Stimulated activated CD4-positive, alpha-beta T cell treated with anti-CD3 and anti-CD28 coated beads, Interleukin-4, amount 100 ng/mL, for 4 hours (primary cell): ENCODE measurements around the gene GEMIN8.

Experiments
- DNase-seq, 2 experiments: peaks; one replicate each; pipeline ENCODE4 v3.0.0-alpha.2; 2020

Gene GEMIN8, protein sequence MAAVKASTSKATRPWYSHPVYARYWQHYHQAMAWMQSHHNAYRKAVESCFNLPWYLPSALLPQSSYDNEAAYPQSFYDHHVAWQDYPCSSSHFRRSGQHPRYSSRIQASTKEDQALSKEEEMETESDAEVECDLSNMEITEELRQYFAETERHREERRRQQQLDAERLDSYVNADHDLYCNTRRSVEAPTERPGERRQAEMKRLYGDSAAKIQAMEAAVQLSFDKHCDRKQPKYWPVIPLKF

DNA sequence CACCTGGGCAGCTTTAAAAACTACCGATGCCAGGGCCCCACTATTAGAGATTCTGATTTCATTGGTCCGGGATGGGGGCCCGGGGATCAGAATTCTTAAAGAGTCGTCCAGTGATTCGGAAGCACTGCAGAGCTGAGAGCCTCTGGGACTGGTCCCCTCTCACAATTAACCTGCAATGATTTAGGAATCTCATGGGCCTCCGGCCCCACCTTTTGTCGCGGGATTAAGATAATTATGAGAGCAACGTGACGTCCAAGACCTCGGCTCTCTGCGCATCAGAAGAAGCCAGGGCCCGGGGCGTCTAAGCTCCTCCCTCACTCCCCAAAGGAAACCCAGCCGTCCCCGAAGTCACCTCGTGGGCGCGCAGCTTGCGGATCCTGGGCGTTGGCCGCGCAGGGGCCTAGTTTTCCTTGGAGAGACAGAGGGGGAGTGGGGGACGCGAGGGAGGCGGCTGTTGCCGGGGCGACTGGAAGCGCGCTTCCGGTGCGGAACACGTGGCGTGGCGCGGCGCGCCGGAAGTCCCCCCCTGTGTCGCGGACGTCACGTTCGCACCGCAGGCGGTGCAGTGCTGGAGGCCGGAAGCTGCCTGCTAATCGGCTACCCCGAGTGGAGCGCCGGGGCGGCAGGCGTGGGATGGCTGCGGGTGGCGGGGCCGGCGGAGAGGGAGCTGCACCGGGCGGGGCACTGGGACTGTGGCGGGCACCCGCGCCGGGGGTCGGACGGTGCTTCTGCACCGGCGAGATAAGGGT is at the start of gene GEMIN8:
TSS of gene GEMIN8 (minus strand) at position 468 of the 749 bp plus-strand sequence. CDS start 8,414 bp downstream, outside the sequence.
- peak; percentile 75 to 86 for DNase-seq

DNA sequence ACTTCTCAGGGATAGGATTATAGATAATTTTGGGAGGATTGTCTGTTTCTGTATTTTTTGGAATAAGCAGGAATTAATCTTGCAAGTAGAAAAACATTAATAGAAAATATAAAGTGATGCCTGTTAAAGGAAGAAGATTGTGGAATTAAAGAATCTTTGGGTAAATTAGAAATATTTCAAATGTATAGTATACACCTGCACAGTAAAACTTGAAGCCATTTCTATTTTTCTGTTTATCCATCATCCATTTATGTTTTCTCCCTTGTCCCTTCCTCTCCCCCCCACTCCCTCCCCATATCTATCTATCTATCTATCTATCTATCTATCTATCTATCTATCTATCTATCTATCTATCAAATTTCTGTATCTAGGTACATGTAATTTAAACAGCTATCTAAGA is 46.9 kb upstream of the GEMIN8 start:
- DNase-seq = no peak

DNA sequence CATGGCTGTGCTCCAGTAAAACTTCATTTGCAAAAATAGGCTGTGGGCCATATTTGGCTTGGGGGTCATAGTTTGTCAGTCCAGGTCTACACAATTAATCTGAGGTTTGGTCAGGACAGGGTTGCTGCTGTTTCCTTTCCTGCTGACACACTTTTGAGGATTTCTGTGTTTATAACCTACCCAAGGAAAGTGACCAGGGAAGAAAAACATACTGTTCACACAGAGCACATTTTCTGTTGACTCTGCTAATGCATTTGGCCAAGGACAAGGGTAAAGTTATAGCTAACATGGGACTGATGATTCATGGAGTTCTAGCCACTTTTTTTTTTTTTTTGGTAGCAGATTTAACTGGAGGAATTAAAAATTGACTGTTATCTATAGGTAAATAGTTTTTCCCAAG is 43.9 kb upstream of the GEMIN8 start:
- DNase-seq = no peak

DNA sequence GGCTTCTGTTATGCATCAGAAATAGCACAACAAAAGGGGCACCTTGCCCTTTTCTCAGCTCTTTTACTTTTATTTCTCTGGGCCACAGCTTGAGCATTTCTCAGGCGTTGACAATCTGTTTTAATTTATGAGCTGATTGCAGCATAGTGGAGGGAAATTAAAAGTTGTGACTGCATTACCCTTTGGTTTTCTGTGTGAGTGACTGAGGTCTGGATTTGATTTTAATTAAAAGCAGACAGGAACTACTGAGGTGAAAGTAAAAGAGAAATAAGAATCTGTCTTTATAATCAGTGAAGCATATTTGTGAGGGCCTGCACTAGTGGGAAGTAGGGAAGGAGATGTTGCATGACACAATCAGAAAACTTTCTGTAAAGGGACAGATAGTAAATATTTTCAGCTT is 43.4 kb upstream of the GEMIN8 start:
- DNase-seq = no peak

DNA sequence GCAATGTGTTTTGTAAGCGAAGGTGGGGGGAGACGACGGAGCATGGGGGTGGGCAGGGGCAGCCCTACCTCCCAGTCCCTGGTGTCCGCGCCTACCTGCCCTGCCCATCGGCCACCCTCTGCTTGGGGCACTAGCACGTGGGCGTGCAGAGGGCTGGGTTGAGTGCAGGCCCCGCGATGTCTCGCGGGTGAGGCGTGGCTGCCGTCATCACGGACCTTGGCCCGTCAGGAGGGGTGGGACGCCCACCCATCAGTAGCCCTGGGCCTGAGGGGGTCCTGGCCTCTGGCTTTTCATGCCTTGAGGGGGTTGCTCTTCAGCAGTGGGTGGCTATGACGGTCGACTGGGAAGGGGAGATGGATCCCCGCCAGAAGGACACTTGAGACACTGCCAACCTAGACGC is 36.1 kb upstream of the GEMIN8 start:
- DNase-seq = no peak

DNA sequence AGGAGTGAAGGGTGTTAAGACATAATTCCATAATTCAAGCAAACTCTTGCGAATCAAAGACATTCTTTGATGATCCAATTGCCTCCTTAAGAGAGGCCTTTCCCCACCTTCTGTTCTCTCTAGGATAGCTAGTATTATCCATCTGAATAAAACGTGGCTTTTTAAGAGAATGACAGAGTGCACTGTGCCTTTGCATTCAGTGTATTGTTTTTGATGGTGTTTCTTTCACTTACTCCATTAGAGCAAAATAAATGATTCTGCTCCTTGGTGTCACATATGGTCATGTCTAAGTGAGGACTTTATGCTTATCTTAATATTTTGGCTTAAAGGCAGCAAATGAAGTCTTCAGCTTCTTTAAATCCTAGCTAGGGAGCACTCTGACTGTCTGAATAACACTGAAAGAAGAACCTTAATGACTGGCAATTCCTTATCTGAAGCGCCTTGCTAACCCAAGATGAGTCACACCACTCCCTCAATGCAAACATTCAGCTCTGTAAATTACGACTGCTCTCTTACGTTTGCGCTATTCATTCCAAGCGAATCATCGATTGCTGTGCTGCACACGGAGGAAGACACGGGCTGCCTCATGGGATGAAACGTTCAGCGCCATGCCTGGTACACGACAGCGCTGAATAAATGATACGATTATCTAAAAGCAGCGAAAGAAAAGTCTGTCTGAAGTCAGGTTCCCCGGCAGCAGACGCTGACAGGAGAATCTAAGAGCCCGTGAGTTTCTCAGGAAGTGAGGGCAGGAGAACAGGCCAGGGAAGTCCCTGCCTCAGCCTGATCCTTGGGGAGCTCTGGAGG is 35.1 kb upstream of the GEMIN8 start:
- DNase-seq = no peak

DNA sequence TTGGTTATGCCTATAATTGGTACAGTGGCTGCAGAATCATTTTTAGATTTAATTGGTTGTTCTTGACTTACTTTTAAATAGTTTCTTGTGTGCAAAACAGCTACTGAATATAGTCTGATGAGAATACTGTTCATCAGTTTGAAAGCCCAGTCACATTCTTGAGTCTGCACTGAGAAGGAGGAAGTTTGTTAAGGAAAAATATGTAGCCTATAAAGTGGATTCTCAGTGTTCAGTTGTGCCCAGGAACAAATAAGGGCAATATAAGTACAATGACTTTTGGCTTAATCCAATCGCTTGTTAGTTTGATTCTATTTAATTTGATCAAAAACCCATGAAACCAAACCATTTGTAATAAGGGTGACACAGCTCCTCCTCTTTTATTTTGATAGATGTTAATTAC is 32.8 kb upstream of the GEMIN8 start:
- no peak for DNase-seq

DNA sequence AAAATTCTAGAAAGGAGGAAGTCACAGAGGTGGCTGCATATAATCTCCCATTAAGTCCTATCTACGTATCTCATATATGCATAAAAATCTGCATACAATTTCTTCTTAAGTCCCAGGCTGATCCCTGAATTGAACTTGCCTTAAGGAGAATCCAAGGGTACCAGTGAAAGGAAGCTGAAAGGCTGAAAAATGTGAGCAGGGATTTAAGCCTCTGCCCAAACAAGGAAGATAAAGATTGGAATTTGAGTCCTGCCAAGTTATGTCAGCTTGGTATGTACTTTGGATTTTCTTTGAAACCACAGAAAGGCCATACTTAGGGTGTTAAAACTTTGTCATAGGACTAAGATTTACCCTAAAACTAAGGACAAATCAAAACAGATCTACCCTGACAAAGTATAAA is 26.5 kb upstream of the GEMIN8 start:
- no peak for DNase-seq

DNA sequence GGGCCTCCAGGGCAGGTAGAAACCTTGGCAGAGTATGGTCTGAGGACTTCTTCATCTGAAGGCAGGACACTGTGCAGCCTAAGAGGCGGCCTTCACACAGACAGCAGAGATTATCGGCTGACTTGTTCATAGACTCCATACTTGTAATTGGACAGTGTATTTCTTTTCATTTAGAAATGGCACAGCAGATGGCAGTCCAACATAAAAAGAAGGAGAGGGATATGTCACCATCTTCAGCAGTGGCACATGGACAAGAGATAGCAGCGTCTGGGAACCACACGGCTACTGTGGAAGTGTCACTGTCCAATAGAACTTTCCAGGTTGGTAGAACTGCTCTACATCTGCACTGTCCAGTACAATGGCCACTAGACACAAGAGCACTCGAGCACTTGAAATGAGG is 21.7 kb upstream of the GEMIN8 start:
- no peak for DNase-seq

DNA sequence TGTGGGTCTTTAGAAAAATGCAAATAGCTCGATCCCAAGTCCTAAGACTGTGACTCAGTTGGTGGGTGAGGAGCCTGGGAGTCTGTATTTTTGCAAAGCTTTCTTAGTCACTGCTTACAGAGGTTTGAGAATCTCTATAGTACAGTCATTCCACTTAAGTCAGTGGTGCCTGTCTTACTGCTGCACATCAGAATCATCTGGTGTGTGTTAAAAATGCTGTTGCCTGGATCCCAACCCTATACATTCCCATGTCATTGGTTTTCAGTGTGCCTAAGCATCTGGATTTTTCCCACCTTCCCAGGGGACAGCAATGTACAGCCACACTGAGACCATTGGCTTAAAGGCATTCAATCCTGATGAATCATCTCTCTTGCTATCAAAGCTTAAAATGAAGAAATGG is 21.0 kb upstream of the GEMIN8 start:
- no peak for DNase-seq

DNA sequence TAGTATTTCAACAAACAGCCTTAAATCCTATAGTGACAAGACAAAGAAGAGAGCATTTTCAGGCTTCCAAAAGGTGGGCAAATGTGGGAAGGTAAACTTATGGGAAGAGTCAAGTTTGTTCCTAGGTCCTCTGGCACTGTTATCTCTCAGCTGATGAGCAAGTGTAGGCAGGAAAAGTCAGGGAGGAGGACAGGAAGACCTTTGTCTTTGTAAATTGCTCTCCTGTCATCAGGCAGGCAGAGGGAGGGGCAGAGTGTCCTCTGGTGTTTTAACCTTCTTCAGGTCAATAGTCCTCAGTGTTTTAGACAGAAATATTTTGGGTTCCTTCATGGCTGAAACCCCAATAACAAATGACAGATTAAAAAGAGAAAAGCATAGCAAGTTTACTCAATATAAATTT is 13.5 kb upstream of the GEMIN8 start:
- DNase-seq = no peak

DNA sequence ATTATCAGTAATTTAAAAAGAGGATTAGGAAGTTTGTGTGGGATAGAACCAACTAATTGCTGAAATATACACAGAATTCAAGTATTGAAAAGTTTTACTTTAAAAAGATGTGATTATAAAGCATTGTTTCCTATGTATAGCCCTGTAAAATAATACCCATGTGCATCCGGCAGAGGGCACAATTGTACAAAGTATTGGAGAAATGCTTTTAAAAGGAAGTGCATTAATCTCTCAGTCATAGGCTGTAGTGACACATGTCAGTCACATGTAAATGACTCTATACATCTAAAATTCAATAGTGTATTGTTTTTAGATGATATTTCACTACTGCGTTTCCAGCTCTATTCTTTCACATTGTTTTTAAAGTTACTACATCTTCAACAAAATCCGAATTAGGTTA is 9.7 kb upstream of the GEMIN8 start:
- peak; percentile 34 to 36 for DNase-seq

DNA sequence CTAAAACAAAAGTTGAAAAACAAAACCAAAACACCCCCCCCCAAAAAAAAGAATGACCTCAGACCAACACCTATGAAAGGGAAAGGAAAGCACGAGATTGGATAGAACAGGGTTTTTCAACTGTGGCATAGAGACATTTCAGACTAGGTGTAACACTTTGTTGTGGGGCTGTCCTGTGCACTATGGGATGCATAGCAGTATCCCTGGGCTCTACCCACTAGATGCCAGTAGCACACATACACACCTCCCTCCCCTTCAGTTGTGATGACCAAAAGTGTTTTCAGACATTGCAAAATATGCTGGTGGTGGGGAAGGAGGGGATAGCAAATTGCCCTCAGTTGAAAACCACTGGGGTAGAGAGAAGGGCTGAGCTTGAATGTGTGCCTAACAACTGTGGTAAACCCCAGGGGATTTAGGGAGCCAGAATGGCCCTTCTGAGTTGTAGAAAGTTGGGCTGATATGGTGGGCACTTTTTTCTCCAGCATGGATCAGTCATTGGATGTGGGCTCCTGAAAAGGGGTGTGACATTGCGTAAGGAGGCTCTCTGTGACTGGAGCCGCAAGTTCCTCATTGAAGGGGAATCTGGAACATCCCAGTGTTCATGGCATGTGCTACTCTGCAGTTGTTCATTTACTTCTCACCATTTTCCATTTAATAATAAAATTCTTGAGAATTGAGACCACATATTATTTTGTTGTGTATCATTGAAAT is 8.8 kb upstream of the GEMIN8 start:
- DNase-seq = no peak

DNA sequence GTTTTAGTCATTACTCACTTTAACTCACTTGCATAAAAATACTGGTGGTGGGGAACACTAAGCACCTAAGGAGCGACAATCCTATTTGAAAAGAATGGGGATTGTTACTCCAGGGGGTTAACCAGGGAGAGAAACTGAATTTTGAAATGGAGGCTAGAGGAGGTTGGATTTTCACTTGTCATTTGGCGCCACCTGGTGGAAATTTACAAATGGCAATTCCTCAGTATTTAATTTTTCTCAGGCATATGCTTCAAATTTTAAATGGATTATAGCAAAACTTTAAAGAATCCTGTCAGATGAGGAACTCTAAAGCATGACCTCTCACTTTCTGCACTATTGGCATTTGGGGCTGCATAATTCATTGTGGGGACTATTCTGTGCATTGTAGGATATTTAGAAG is 2.7 kb upstream of the GEMIN8 start:
- peak; percentile 12 to 30 for DNase-seq

DNA sequence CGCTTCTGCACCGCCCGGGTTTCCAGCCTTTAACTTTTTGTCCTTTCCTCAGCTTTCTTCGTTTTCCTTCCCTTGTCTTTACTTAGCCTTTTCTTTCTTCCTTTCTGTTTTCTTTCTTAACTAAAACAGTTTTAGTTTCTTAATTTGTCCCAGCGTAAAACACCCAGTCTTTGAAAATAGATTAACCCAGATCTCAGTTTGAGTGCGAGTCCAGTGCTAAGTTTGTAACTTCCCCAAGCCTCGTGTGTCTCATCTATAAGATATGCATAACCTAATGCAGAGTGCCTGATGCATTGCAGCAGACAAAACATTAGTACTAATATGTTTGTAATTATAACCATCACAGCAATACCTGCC is 460 bp upstream of the GEMIN8 start:
- no peak for DNase-seq

DNA sequence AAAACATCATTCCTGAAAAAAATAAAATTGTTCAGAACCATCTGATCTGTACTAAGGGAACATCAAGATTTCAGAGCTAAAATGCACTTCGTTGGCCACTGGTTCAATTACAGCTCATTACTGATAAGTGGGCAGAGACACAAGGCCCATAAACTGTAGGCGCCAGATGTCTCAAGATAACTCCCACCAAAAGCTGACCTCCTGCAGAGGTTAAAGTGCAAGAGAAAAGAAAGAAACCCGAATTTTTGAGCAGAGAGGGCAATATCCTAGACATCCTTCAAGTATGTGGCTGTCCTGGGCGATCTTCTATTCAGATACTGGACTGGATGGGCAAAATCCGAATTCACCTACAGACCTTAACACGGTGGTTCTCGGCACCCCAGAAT is 660 bp downstream of the GEMIN8 start:
- no peak for DNase-seq

DNA sequence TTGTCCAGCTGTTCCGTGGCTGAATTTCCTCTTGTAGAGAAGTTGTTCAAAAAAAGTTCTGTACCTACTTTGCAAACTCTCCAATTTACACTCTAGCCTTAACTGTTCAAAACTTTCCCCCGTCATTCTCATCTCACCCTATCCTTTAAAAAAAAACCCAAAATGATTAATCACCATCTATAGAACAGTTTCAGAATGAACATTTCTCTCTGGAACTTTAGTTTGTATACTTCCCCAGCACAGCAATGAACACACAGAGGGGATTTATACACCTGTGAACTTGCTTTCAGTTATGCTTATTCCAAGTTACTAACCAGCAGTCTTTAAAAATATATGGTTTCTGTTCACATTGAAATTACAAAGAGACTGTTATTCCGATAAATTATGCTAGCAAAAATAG is 1.2 kb downstream of the GEMIN8 start:
- DNase-seq = no peak

DNA sequence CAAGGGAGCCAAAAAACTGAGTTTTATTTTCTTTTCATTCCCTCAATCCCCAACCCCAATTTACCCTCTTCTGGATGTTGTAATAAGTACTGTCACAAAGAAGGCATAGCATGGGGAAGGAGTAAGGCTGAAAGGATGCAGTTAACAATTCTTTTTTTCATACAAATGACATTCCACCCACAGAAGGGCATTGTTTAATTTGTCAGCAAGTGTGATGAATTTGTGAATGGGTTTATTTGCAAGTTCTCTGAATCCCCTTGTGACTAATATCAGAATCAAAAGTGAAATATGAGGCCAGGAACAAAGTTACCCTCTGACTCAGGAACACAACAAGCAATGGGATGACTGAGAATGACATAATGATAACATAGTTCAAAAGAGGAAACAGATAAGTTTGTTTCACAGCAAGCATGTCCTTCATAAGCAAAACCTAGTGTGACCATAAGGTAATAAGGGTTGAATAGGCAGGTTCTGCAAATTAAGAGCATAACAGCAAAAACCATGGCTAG is 2.1 kb downstream of the GEMIN8 start:
- DNase-seq = no peak

DNA sequence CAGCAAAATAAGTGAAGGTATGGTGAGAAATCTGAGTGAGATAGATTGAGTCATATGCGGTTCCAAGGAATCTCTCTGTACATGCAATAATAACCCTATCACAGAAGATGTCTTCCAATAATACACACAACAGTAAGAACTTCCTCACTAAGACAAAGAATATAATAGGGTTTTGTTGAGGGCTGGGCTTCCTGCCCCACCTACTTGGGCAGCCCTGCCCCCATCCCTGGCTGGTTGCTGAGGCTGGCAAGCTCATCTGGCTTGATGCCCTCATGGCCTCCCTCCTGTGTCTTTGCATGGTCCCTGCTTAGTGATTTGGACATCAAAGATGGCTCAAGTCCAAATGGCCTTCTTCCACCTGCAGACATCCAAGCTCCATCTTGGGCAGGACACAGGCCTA is 2.7 kb downstream of the GEMIN8 start:
- DNase-seq = peak in 1 of 2 experiments; percentile 4

DNA sequence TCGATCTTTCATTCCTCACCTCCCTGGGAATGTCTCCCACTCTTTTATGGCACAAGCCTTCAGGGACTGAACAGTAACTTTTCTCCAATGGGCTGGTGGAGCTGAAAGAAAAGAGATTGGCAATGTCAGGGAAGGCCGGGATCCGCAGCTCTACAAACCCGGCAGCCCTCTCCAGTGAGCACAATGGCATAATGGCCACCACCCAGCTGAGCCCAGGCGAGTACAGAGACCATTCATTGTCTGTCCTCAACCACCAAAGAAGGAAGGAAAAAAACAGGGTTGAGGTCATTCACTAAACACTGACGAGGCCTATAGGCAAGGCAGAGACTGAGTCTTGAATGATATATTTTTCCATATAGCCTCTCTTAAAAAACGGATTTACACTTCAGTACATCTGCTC is 3.6 kb downstream of the GEMIN8 start:
- DNase-seq = no peak

DNA sequence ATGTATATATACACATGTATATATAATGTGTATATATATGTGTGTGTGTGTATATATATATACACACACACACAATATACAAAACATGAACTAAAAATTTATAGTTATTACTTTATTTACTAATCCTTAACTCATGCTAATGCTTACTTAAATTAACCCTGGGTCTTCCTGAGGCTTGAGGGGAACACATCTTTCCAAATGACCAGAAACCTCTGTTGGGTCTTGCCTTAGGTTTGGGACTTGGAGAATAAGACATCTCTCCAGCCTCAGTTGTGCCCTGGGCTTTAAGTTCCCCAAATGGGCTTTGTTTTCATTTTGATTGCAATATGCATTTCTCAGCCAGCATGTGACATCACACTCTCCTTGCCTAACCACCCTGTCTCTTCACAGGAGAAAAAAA is 7.7 kb downstream of the GEMIN8 start:
- no peak for DNase-seq

DNA sequence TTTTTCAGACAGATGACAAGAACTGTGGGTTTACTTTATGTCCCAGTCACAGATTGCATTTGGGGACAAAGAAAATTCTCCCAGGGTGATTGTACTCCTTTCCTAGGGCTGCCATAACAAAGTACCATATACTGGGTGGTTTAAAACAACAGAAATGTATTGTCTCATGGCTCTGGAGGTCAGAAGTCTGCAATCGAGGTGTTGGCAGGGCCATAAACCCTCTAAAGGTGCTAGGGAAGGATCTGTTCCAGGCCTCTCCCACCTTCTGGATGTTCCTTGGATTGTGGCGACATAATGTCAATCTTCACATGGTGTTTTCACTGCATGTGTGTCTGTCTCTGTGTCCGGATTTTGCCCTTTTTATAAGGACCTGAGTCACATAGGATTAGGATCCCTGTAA is 12.3 kb downstream of the GEMIN8 start:
- no peak for DNase-seq

DNA sequence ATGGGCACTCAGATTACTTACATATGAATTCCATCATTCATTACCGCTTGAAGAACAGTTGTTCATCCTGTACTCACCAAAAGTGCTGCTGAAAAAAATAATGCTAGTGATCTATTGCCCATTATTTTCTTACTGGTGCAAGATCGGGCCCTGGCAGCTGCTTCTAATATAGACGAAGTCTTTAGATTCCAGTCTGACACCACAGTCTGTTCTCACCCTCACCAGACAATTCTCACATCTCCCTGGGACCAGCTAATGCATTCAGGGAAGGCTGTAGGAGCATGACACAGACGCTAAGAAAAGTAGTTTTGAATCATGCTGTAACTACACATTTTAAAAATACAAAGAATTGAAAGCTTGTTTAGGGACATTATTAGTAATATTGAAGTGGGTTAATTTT is 13.8 kb downstream of the GEMIN8 start:
- no peak for DNase-seq
